ENCODE data around the gene BMP6.

- TF ChIP-seq, protein P1, sequence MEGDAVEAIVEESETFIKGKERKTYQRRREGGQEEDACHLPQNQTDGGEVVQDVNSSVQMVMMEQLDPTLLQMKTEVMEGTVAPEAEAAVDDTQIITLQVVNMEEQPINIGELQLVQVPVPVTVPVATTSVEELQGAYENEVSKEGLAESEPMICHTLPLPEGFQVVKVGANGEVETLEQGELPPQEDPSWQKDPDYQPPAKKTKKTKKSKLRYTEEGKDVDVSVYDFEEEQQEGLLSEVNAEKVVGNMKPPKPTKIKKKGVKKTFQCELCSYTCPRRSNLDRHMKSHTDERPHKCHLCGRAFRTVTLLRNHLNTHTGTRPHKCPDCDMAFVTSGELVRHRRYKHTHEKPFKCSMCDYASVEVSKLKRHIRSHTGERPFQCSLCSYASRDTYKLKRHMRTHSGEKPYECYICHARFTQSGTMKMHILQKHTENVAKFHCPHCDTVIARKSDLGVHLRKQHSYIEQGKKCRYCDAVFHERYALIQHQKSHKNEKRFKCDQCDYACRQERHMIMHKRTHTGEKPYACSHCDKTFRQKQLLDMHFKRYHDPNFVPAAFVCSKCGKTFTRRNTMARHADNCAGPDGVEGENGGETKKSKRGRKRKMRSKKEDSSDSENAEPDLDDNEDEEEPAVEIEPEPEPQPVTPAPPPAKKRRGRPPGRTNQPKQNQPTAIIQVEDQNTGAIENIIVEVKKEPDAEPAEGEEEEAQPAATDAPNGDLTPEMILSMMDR (IDR thresholded peaks at IDR 0.05; ENCODE audit: low read depth, low read length), result no peak
- no peak for TF ChIP-seq EZH2phosphoT487 (IDR thresholded peaks at IDR 0.05; ENCODE audit: low read depth)
Observed at GRCh38 chr6:7914311-7914710, 188.4 kb downstream of the BMP6 start.

All from OCI-LY3 (cell line).